Hepatocyte (in vitro differentiated cells): ENCODE results near the gene PHACTR2.

ENCODE experiments used
- EZH2 ChIP-seq: fragments of 200-600 bp; sonication (generic); IDR thresholded peaks from 2 replicates; pipeline ENCODE4 v1.6.1; 2016; ENCODE audit warnings: antibody characterized with exemption, mild to moderate bottlenecking, borderline replicate concordance
- TF ChIP-seq, protein P1 (sequence below): fragments of 200-600 bp; sonication (generic); IDR thresholded peaks from 2 replicates; pipeline ENCODE4 v1.5.1; 2016; ENCODE audit warnings: antibody characterized with exemption, mild to moderate bottlenecking; ENCODE audit not compliant: poor library complexity

DNA sequence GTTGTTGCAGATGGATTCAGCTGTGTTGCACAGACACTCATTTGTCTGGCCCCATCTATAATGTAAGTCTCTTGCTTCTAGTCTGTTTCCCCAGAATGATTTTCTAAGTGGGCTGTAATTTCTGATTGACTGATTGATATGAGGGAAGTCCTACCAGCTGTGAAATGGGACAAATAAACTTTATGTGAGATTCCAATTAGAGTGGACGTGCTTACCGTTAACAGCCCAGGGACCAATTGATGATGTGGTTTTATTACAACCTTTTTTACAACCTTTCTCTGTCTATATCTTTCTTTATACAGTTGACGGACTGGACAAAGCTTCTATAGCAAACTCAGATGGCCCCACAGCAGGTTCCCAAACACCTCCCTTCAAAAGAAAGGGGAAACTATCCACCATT is 33.9 kb downstream of the PHACTR2 start:
- TF ChIP-seq EZH2, result no peak
- TF ChIP-seq, protein P1, sequence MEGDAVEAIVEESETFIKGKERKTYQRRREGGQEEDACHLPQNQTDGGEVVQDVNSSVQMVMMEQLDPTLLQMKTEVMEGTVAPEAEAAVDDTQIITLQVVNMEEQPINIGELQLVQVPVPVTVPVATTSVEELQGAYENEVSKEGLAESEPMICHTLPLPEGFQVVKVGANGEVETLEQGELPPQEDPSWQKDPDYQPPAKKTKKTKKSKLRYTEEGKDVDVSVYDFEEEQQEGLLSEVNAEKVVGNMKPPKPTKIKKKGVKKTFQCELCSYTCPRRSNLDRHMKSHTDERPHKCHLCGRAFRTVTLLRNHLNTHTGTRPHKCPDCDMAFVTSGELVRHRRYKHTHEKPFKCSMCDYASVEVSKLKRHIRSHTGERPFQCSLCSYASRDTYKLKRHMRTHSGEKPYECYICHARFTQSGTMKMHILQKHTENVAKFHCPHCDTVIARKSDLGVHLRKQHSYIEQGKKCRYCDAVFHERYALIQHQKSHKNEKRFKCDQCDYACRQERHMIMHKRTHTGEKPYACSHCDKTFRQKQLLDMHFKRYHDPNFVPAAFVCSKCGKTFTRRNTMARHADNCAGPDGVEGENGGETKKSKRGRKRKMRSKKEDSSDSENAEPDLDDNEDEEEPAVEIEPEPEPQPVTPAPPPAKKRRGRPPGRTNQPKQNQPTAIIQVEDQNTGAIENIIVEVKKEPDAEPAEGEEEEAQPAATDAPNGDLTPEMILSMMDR, result no peak
